B cell (primary cell): Measurements from ENCODE around the gene AAMP. TPM values are rescaled to one million over a fixed set of nuclear protein-coding genes. Genes with fewer than 3 reads are reported as not detected.

ENCODE experiments used
- ATAC-seq: fragments of 200-7000 bp; cut with Tn5 transposase; one replicate; pipeline ENCODE4 v1.10.0; 2021; ENCODE audit warnings: low read depth, mild to moderate bottlenecking, moderate number of reproducible peaks, moderate library complexity
- CTCF ChIA-PET: fragments of 350-600 bp; sonication (Branson Sonifier 250); formaldehyde crosslinking; loops from one replicate; lab custom pipeline; 2021; ENCODE audit warnings: antibody characterized with exemption, inconsistent platforms; lab: Charles Lee
- POLR2A ChIA-PET: fragments of 350-600 bp; sonication (Branson Sonifier 250); formaldehyde crosslinking; loops from one replicate; lab custom pipeline; 2021; ENCODE audit warnings: antibody characterized with exemption; lab: Charles Lee
- DNase-seq: peaks from one replicate; pipeline ENCODE4 v3.0.0; 2013
- H2AFZ ChIP-seq: 2 replicates; pipeline ENCODE4 v1.6.1; 2012; ENCODE audit warnings: mild to moderate bottlenecking, low read depth, low read length; ENCODE audit not compliant: insufficient read depth, poor library complexity, severe bottlenecking
- H3K27ac ChIP-seq, 2 donors: 1 replicate in 1 of 2; 2 replicates in 1 of 2; pipeline ENCODE4 v1.5.1; 2012 to 2013; ENCODE audit warnings: low read length in 2 of 2, mild to moderate bottlenecking in 2 of 2, moderate library complexity in 1 of 2
- H3K27me3 ChIP-seq, 4 experiments: fragments of 200-600 bp in 1 of 4; sonication (generic) in 1 of 4; replicated peaks in 1 of 4; 1 replicate in 2 of 4; 2 replicates in 2 of 4; pipeline versions ENCODE4 v1.6.1 to v1.7.0; 2013 to 2016; ENCODE audit warnings: low read length in 3 of 4, mild to moderate bottlenecking in 2 of 4, mixed read lengths in 1 of 4, moderate library complexity in 1 of 4; ENCODE audit not compliant: insufficient read depth in 4 of 4, control insufficient read depth in 3 of 4; ENCODE audit errors: control extremely low read depth in 1 of 4
- H3K36me3 ChIP-seq, 2 experiments: replicated peaks in 1 of 2; 1 replicate in 1 of 2; 2 replicates in 1 of 2; pipeline versions ENCODE4 v1.6.1 to v1.7.1; 2013; ENCODE audit warnings: low read length in 1 of 2; ENCODE audit not compliant: insufficient read depth in 2 of 2, control insufficient read depth in 1 of 2; ENCODE audit errors: control extremely low read depth in 1 of 2, extremely low read depth in 1 of 2
- H3K4me1 ChIP-seq, 2 donors: fragments of 200-600 bp in 1 of 2; sonication (generic) in 1 of 2; 1 replicate in 1 of 2; 2 replicates in 1 of 2; pipeline versions ENCODE4 v1.5.1 to v1.6.1; 2013 to 2017; ENCODE audit warnings: low read length in 2 of 2; ENCODE audit not compliant: control insufficient read depth in 2 of 2, insufficient read depth in 2 of 2
- H3K4me2 ChIP-seq: replicated peaks from 2 replicates; pipeline ENCODE3; 2012; ENCODE audit warnings: mild to moderate bottlenecking, low read depth, low read length; ENCODE audit not compliant: poor library complexity, severe bottlenecking
- H3K4me3 ChIP-seq, 5 experiments: fragments of 200-600 bp in 1 of 5; sonication (generic) in 1 of 5; 1 replicate in 3 of 5; 2 replicates in 2 of 5; pipeline versions ENCODE4 v1.5.1 to v1.7.0; 2011 to 2016; ENCODE audit warnings: low read length in 4 of 5, mild to moderate bottlenecking in 4 of 5, low read depth in 2 of 5, control low read depth in 1 of 5, moderate library complexity in 1 of 5; ENCODE audit not compliant: insufficient read depth in 1 of 5; ENCODE audit errors: control extremely low read depth in 1 of 5, extremely low read depth in 1 of 5
- H3K79me2 ChIP-seq: fragments of 200-600 bp; sonication (generic); one replicate; pipeline ENCODE4 v1.6.0; 2016; ENCODE audit warnings: low read length; ENCODE audit not compliant: control insufficient read depth, insufficient read depth
- H3K9ac ChIP-seq: fragments of 200-600 bp; sonication (generic); 2 replicates; pipeline ENCODE4 v1.6.1; 2017; ENCODE audit warnings: mild to moderate bottlenecking, low read length, moderate library complexity
- H3K9me3 ChIP-seq, 3 donors: one replicate each; pipeline versions ENCODE4 v1.6.1 to v1.7.1; 2013; ENCODE audit warnings: low read length in 2 of 3; ENCODE audit not compliant: control insufficient read depth in 2 of 3, insufficient read depth in 1 of 3; ENCODE audit errors: control extremely low read depth in 1 of 3
- H4K20me1 ChIP-seq: 2 replicates; pipeline ENCODE4 v1.6.0; 2012; ENCODE audit warnings: mild to moderate bottlenecking, low read length; ENCODE audit not compliant: insufficient read depth, control insufficient read depth, poor library complexity, severe bottlenecking
- H3K27ac Mint-ChIP-seq: one replicate; pipeline ENCODE4 v1.8.0; 2021; ENCODE audit warnings: mixed read lengths
- H3K27me3 Mint-ChIP-seq: one replicate; pipeline ENCODE4 v1.8.0; 2021; ENCODE audit warnings: mixed read lengths
- H3K4me1 Mint-ChIP-seq: one replicate; pipeline ENCODE4 v1.8.0; 2021; ENCODE audit warnings: mixed read lengths
- H3K4me3 Mint-ChIP-seq: one replicate; pipeline ENCODE4 v1.8.0; 2021; ENCODE audit warnings: mixed read lengths
- H3K9me3 Mint-ChIP-seq: one replicate; pipeline ENCODE4 v1.8.0; 2022; ENCODE audit warnings: mixed read lengths; ENCODE audit not compliant: insufficient read depth
- CTCF ChIP-seq: fragments of 200-600 bp; IDR thresholded peaks from one replicate; pipeline ENCODE4 v1.8.0; 2022; ENCODE audit warnings: antibody characterized with exemption, mild to moderate bottlenecking
- EZH2 ChIP-seq: IDR thresholded peaks from 2 replicates; pipeline ENCODE4 v1.6.1; 2012; ENCODE audit warnings: borderline replicate concordance, low read depth, mild to moderate bottlenecking, moderate library complexity, low read length; ENCODE audit not compliant: insufficient read depth, poor library complexity, severe bottlenecking
- WGBS: methylation state at CpG from one replicate; pipeline ENCODE4 v1.1.5; 2013; ENCODE audit warnings: missing lambda C conversion rate; ENCODE audit not compliant: insufficient coverage; 5-methylcytosine and 5-hydroxymethylcytosine counted together
- intact Hi-C: fragments of 100-400 bp; cut with micrococcal nuclease; formaldehyde crosslinking; loops from one replicate; pipeline ENCODE4 v1.10.0; 2022
- polyA plus RNA-seq: library from polyadenylated mRNA; depleted of rRNA; stranded (reverse); fragments of >200 nt; gene quantifications from 2 replicates; pipeline ENCODE4 v1.2.3, GENCODE V29; 2012
- total RNA-seq, 2 donors: library from RNA; stranded (reverse); fragments of 120-200 nt in 1 of 2; gene quantifications; 1 replicate in 1 of 2; 2 replicates in 1 of 2; pipeline versions ENCODE4 v1.2.3 to v1.2.4, GENCODE V29; 2013 to 2022

Gene AAMP
- total and polyA plus RNA-seq, 2 donors (not counting 1 experiment from before 2014, with no cell fraction given): 56.4 to 65.7 TPM

- H3K9me3 Mint-ChIP-seq: no peaks in the 10 kb centered on the region
- ChIA-PET POLR2A (interaction anchor here (0.6 to 1.3 kb wide), 4 partner anchors 13 to 993 kb away, joined by 3 to 6 read pairs (median 5); partner anchors contain the start of genes AAMP and PNKD), CTCF (interaction anchor here (0.6 to 3.4 kb wide), 25 partner anchors 9 to 144 kb away, joined by 3 to 19 read pairs (median 6); partner anchors contain the start of genes AAMP, CATIP, PNKD and TMBIM1)
- H4K20me1 ChIP-seq: peaks cover 32% of the 10 kb centered on the region
- peak overlapping the region; percentile 86 for H3K4me3 Mint-ChIP-seq
- H3K36me3 ChIP-seq: peaks cover 8 to 41% of the 10 kb centered on the region in 2 experiments
- H3K27ac Mint-ChIP-seq: peak overlapping the region; percentile 98
- peaks cover 53% of the 10 kb centered on the region for H3K4me1 Mint-ChIP-seq
- H3K9me3 ChIP-seq: no peaks in the 10 kb centered on the region
- H3K27me3 Mint-ChIP-seq: no peaks in the 10 kb centered on the region
- H3K27me3 ChIP-seq: no peaks in the 10 kb centered on the region
- peaks cover 48 to 57% of the 10 kb centered on the region in 2 donors for H3K4me1 ChIP-seq
- DNase-seq: peak; percentile 93
- H3K4me3 ChIP-seq: no peak overlapping the region
- H3K4me2 ChIP-seq: peak overlapping the region; percentile 50
- H2AFZ ChIP-seq: no peak overlapping the region
- peak overlapping the region; percentile 61 to 85 for H3K27ac ChIP-seq
- no peaks in the 10 kb centered on the region for H3K79me2 ChIP-seq
- H3K9ac ChIP-seq: no peak overlapping the region
- ATAC-seq: peak; percentile 90
- intact Hi-C loops: loop anchor here (1.0 kb wide), 5 partner anchors 13 to 88 kb away; partner anchors contain the start of genes AAMP, PNKD and TMBIM1
- 7% methylated on average over 7 of the region's 8 CpGs for WGBS
- TF ChIP-seq EZH2 (no peak), CTCF (peak; percentile 67)
These were observed 12.5 kb downstream of the AAMP start for GRCh38 chr2:218257390-218257981.
